Muscle of back (tissue), 13 donors: Measurements from ENCODE around the gene SPEM3. TPM values are rescaled to one million over a fixed set of nuclear protein-coding genes. Genes with fewer than 3 reads are reported as not detected.

Source experiments
- DNase-seq, 3 donors: peaks; one replicate each; pipeline versions ENCODE4 v3.0.0 to v3.0.0-alpha.2; 2013
- long read RNA-seq, 9 donors: transcript quantifications; one replicate each; lab custom pipeline, GENCODE V29; 2026
- polyA plus RNA-seq, 10 donors: library from polyadenylated mRNA; unstranded; fragments of 120-200 nt; gene quantifications; one replicate each; pipeline ENCODE4 v1.2.1, GENCODE V29; 2013; ENCODE audit not compliant: insufficient read length in 10 of 10

Gene SPEM3
- polyA plus RNA-seq, result under 1 TPM in 1 of 10 donors, not detected in 9; 0.04 TPM
- long read RNA-seq, donor 1, result 0 reads
- long read RNA-seq, donor 2, result 0 reads
- long read RNA-seq, donor 3, result 0 reads
- long read RNA-seq, donor 4, result 0 reads
- long read RNA-seq, donor 5, result 0 reads
- long read RNA-seq, donor 6, result 0 reads
- long read RNA-seq, donor 7, result 0 reads
- long read RNA-seq, donor 8, result 0 reads
- long read RNA-seq, donor 9, result 0 reads

DNA sequence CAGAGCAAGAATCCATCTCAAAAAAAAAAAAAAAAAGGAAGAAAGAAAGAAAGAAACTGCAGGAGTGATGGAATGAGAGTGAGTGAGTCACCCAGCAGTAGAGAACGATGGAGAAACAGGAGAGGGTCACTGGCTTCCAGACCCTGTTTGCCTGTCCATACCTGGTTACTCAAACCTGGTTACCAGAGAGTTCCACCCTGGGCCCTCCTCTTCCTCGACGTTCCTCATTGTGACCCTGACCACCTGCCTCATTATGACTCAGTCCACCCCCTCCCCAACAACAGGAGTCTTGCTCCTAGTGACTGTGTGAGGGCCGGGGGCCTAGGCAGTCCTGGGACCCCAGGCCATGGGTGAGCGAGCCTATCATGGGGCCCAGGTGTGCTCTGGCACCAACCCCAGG is at the start of gene SPEM3:
Gene SPEM3 (plus strand): TSS at position 301 of the 400 bp plus-strand sequence. CDS start 46 bp downstream, at position 347.
- DNase-seq, result no peak

DNA sequence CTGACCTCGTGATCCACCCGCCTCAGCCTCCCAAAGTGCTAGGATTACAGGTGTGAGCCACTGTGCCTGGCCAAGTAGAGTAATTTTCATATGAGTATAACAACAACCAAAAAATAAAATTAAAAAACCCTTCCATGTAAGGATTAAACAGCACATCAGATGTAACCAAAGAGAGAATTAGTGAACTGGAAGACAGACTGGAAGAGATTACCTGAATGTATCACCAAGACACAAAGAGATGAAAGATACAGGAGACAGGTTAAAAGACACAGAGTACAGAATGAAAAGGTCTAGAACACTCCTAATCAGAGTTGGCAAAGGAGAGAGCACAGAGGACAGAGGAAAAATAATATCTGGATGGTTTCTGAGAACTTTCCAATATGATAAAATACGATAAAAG is 49.5 kb upstream of the SPEM3 start:
- DNase-seq, result no peak

DNA sequence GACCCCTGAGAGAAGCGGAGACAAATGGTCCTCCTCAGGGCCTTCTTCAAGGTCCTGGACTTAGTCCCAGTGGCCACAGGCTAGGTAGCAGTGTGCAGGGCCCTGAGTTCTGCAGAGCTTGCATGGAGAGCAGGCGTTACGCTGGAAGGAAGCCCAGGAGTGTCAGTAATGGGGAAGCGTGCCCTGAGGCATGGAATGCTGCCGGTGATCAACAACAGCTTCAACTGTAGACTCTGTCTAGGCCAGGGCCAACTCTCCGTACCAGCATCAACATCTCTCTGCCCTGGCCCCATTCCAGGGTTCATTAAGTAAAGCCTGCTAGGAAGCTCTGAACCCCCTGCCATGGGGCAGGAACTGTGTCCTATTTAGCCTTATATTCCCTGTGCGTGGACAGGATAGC is 48.3 kb upstream of the SPEM3 start:
- peak in 1 of 3 donors; percentile 52 for DNase-seq

DNA sequence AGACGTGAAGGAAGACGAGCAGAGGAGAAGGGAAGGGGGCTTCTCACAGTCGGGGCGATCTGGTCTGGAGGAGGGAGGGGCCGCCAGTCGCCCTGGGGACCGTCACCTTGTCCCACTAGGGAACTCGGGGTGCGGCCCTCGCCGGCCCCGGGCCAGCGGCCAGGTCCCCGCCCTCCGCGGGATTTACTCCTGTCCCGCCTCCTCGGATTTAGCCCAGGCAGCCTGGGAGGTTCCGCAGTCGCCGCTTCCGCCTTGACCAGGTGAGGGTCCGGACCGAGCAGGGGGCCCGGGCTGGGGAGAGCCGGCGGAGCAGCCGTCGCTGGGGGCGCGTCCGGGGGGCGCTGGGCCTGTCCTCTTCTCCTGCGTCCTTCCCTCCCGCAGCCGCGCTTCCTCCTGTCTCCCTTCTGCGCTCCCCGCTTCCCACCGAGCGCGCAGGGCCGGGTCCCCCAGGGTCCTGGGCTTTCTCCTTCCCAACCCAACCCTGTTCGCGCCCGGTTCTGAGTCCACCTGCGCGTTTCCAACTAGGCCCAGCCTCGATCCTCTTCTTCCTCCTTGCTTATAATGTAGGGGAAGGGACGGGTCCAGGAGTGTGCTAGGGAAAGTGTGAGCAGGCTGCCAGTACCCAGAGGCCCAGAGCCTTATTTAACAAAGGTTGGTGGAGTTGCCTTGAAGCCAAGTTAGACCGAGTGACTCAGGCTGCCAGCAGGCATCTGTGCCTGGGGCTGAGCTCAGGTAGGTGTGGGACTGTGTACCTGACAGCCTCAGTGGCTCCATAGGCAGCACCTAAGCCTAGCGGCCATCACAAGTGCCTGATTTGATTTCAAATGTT is 47.6 kb upstream of the SPEM3 start, which contains the start of gene TNK1:
Gene TNK1 (plus strand): TSS at position 235 of the 829 bp plus-strand sequence. CDS start 1,838 bp downstream, outside the sequence.
- DNase-seq, result no peak

DNA sequence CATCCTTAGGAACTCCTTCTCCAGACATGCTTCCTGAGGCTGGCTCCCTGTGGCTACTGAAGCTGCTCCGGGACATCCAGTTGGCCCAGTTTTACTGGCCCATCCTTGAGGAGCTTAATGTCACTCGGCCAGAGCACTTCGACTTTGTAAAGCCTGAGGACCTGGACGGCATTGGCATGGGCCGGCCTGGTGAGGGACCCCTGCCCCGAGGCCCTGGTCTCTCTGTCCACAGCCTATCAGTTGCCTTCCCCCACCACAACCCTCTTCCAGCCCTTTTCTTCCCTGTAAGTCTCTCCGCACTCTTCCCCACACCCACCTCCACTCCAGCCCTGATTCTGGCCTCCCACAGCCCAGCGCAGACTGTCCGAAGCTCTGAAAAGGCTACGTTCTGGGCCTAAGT is 45.8 kb upstream of the SPEM3 start:
- DNase-seq, result no peak

DNA sequence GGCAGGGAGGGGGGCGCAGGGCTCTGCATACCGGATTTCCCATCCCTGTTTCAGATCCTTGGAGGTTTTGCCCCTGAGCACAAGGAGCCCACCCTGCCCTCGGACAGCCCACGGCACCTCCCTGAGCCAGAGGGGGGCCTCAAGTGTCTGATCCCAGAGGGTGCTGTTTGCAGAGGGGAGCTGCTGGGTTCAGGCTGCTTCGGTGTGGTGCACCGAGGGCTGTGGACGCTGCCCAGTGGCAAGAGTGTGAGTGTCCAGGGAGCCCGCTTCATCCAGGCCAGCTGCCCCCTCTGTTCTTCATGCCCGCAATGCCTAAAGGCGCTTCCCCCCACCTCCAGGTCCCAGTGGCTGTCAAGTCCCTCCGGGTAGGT is 45.3 kb upstream of the SPEM3 start:
- no peak for DNase-seq

DNA sequence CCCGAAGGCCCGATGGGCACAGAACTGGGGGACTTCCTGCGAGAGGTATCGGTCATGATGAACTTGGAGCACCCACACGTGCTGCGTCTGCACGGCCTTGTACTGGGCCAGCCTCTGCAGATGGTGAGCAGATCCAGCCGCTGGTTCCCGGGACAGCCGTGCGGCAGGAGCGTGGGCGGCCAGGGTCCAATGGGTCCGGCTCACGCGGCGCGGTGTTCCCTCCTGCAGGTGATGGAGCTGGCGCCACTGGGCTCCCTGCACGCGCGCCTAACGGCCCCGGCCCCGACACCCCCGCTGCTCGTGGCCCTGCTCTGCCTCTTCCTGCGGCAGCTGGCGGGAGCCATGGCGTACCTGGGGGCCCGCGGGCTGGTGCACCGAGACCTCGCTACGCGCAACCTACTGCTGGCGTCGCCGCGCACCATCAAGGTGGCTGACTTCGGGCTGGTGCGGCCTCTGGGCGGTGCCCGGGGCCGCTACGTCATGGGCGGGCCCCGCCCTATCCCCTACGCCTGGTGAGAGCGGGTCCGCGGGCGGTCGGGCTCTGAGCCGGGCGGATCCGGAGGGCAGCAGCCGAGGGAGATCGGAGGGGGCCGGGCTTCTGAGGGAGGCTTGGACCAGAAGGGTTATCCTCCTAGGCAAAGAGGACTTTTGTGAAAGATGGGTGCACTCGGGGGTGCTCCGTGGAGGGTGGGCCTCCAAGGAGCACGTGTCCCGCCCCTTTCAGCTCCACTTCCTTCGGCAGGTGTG is 44.7 kb upstream of the SPEM3 start:
- DNase-seq, result peak in 1 of 3 donors; percentile 74

DNA sequence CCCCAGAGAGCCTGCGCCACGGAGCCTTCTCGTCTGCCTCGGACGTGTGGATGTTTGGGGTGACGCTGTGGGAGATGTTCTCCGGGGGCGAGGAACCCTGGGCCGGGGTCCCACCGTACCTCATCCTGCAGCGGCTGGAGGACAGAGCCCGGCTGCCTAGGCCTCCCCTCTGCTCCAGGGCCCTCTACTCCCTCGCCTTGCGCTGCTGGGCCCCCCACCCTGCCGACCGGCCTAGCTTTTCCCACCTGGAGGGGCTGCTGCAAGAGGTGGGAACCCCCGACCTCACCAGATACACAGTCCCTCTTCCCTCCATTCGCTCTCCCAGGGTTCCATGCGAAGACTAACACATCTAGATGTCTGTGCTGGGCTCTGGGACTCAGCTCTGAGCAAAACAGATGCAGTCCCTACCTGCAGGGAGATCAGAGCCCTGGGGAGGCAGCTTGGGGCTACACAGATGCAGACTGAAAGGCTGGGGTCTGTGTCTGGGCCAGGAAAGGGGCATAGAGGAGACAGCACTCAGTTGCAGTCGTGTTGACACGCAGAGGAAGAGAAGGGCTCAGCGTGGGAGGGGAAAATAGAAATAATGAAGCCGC is 44.1 kb upstream of the SPEM3 start:
- DNase-seq, result no peak

DNA sequence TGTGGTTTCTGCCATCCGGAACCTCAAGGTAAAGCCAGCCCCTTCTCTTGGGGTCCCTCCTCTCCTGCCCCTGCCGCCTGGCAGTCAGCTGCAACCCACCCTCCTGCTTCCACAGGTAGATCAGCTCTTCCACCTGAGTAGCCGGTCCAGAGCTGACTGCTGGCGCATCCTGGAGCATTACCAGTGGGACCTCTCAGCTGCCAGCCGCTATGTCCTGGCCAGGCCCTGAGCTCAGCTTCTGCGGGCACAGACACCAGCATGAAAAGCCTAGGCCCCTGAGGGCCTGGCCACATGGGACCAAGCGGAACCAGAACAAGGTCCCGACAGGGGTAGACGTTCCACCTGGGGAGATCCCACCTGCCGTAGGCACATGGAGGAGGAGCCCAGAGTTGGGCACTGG is 39.8 kb upstream of the SPEM3 start:
- DNase-seq, result no peak

DNA sequence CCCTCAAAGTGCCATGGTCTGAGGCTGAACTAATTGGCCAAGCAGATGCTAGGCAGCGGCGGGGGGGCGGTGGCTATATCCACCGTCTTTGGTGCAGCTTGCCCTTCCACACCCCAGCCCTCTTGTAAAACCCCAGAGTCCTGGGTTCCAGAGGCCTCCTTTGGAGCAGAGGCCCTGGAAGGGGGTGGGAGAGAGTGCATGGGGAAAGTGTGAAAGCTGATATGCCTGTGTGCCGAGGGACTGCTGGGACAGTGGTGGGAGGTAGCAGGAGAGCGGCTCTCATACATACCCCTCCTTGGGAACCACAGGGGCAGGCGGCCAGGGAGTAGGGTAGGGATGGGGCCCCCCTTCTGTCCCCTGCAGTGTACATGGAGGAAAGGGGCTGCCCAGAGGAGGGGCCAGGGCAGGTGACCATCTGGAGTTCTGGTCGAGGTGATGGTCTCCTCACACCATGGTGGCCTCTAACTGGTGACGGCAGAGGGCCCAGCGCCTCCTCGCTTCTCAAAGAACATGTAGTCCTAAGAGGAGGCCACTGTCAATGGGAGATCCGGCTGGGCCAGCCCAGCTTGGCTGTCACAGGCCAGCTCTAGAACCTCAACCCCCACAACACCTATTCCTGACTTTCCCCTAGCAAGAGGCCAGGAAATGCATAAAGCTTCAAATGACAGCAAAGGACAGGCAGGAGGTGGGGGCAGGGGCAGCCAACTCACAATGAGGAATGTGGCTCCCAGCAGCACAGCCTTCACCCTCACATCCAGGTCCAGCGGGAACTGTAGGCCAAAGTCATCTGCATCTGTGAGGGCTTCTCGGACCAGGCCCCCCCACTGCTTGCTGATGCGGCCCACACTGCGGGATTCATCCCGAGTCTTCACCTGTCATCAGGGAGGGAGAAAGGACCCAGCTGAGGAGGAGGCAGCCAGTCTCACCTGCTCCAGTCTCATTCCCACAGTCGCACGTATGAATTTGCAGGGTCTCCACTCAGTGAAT is 38.4 kb upstream of the SPEM3 start:
- DNase-seq, result no peak

DNA sequence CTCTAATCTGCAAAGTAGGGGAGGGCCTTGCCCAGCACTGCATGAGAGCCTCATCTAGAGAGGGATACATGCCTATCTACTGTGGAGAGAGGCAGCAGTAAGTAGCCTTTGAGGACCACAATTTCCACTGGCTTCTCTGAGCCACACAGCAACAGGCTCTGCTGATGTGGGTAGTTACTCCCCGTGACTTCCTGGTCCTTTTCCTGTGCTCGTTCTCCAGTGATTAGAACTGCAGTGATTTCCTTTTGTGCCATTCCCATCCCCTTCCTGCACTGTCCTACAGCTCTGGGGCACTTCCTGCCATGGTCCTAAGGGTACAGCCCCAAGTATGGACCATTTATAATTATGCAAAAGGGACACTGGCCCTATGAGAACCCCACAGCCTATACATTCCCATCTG is 37.4 kb upstream of the SPEM3 start:
- no peak for DNase-seq

DNA sequence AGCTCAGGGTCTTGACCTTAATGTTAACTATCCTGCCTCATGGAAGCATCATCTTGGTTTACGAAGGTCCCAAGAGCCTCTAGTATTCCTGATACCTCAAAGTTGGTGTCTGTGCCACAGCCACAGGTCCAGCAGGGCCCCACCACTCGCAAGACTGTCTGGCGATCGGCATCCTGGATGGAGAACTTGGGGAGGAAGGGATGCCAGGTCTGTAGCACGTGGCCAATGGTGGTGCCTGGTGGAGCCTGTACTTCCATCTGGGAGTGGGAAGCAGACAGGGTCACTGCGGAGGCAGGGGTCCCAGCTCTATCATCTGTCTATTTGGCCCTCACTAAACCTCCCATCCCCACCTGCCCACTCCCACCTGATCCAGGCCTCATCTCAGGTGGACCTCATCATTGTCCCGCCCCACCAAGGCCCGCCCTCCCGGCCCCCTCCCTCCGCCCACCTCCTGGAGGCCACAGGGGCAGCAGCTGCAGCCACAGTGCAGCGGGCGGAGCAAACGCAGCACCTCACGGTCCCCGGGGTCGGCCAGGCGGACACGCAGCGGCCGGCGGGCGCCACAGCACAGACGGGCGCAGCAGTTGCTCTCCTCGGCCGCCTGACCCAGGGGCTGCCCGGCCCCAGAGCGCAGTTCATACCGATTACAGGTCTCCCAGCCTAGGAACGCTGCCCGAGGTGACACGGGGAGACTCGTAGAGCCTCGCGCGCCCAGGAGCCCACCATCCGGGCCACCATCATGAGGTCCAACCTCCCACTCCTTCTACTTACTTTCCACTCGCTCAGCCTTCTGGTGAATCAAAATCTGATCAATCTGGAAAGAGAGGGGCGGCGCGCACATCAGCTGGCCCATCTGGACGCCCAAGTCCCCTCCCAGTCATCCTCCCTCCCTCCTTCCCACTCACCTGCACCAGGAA is 35.7 kb upstream of the SPEM3 start:
- no peak for DNase-seq

DNA sequence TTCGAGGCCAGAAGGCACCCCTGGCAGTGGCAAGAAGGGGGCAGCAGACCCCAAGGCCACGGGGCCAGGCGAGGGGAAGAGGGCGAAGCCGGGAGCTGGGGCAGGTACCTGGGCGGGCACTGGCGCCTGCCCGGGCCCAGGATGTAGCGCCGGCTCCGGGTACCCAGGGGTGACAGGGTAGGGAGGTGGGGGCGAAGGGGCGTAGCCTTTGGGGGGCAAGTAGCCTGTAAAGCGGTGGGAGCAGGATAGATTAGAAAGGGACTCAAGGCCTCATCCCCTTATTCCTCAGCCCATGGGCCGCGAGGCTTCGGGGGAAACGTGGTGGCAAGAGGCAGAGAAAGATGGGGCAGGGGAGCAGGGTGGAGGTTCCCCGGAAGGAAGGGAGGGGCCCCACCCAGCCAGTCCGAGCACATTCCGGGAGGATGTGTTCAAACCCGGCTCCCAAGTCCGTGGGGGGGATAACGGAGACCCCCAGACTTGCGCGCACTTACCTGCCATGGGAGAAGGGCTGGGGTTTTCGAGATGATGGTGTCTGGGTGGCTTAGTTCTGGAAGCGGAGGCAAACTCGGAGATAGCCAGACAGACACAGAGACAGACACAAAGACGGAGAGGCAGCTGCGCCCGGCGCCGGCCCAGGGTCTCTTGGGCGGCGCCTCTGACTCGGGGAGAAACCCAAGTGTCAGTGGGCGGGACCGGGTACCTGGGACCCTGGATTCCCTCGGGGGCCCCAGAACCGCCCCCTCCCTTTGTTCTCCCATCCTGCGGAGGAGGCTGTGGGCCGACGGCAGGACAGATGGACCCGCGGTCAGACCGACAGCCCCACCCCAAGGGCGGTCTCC is 34.8 kb upstream of the SPEM3 start:
- DNase-seq, result no peak

DNA sequence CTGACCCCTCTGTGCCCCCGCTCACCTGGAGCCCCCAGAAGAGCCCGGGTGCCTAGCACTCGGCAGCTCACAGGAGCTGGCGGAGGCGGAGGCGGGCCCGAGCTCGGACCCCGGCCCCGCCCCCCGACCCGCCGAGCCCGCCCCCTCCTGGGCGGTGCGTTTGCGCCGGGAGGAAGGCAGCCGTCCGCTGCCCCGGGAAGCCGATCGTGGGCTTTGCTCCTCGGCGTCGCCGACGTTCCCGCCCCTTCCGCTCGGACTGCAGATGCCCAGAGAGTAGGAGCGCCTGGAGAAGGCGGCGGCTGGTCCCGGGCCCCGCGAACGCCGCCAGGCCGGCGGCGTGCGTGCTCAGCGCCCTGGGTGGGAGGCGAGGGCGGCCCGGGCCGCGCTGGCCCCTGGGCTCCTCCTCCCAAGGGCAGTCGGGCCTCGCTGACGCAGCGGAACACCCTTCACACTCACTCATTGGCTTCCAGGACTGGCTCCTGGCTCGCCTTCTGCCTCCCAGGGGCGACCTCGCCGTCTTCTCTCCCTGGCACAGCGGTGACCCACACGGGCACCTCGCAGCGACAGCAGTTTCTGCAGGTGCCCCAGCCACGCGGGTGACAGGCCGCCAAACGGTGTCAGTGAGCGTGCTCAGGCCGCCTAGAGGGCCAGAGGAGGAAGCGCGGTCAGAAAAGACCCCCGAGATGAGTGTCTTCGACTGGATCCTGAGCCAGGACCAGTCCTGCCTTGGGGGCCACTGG is 34.0 kb upstream of the SPEM3 start, which contains the start of gene PLSCR3:
Gene PLSCR3 (minus strand): TSS at position 74 of the 740 bp plus-strand sequence. CDS start 415 bp downstream, outside the sequence.
- peak; percentile 81 to 95 (median 89) for DNase-seq

DNA sequence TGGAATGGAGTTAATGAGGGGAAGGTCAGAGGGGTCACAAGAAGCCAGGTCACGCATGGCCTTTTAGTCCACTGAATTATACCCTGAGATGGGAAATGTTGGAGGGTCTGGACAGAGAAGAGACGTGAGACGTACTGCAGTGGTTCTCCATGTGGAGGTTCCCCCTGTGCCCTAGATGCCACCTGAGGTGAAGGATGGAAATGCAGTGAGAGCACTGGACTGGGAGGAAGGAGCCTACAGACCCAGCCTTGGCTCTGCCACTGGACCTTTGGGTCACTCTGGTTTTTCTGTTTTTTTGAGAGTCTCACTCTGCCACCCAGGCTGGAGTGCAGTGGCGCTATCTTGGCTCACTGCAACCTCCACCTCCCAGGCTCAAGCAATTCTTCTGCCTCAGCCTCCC is 32.5 kb upstream of the SPEM3 start:
- DNase-seq, result no peak

DNA sequence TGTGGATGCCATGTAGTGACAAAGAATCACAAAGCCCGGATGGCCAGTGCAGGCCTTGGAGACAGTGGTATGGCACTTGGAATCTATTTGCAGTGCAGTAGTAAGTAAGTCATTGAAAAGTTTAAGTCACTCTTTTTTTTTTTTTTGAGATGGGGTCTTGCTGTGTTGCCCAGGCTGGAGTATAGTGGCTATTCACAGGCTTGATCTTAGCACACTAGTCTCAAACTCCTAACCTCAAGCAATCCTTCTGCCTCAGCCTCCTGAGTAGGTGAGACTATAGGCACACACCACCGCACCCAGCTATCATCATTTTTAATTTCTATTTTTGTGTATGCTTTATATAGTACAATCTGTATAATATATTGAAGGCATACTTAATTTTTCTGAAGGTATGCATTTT is 30.0 kb upstream of the SPEM3 start:
- DNase-seq, result no peak

DNA sequence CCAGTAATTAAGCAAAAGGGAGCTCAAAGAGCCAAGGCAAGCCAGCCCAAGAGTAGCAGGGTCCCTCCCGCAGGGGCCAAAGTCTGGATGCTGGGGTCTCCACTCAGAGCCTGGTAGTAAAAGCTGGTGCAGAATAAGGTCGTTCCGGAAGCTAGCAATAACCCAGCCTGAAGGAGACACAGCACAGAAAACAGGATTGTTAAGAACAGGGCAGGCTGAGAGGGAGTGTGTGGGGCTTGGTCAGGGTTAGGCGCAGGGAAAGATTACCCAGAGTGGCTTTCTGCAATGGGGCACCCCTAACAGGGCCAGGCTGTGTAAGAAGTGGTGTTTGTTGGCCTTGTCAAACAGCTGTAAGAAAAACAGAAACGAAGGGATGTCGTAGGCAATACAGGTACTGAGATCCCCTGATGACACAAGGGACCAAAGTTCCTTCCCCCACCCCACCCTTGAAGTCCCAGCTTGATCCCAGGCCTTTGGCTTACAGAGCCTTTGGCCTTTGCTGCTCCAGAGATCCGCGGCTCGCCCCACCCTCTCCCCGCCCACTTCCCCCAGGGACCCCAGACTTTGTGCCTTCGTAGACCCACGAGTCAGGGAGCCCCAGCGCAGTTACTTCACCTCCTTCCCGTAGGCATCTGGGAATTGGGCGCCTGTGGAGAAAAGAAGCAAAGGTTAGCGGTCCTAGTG is 25.5 kb upstream of the SPEM3 start:
- no peak for DNase-seq

DNA sequence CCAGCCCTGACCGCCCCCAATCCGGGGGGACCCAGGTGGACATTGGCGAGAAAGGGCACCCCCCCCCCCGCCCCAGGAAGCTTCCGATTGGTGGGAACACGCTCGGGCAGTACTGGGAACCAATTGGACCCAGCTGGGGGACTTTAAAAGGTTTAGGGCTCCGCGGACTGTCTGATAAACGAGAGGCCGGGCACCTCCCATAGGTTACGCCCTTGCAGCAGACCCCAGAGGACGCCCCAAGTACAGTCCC is 25.0 kb upstream of the SPEM3 start:
- no peak for DNase-seq
